Adrenal gland (tissue), 12 donors: ENCODE measurements around the gene UBC. TPM values are rescaled to one million over a fixed set of nuclear protein-coding genes. Genes with fewer than 3 reads are reported as not detected.

Experiments used
- DNase-seq, 7 donors: peaks; one replicate each; pipeline ENCODE4 v3.0.0-alpha.2; 2019 to 2020
- H3K27ac ChIP-seq, 5 donors: fragments of 200-600 bp; sonication (generic) in 4 of 5; 1 replicate in 3 of 5; 2 replicates in 2 of 5; pipeline versions ENCODE4 v1.5.1 to v1.8.0; 2016 to 2020; ENCODE audit warnings: mild to moderate bottlenecking in 1 of 5
- H3K27me3 ChIP-seq: fragments of 200-600 bp; 2 replicates; pipeline ENCODE4 v1.8.0; 2021
- H3K36me3 ChIP-seq, 2 donors: fragments of 200-600 bp; replicated peaks in 1 of 2; 1 replicate in 1 of 2; 2 replicates in 1 of 2; pipeline versions ENCODE4 v1.5.1 to v1.8.0; 2018 to 2022
- H3K4me1 ChIP-seq, 2 donors: fragments of 200-600 bp; replicated peaks in 1 of 2; 1 replicate in 1 of 2; 2 replicates in 1 of 2; pipeline versions ENCODE4 v1.5.1 to v1.8.0; 2018 to 2021
- H3K4me3 ChIP-seq, 4 donors: fragments of 200-600 bp; sonication (generic) in 3 of 4; one replicate each; pipeline ENCODE4 v1.5.1; 2016 to 2018
- H3K9me3 ChIP-seq, 3 donors: fragments of 200-600 bp; sonication (generic) in 1 of 3; replicated peaks in 1 of 3; 1 replicate in 2 of 3; 2 replicates in 1 of 3; pipeline versions ENCODE4 v1.5.1 to v1.8.0; 2016 to 2021
- POLR2A ChIP-seq, 2 donors: fragments of 450-650 bp; IDR thresholded peaks; one replicate each; pipeline ENCODE4 v1.6.1; 2017; ENCODE audit warnings: antibody characterized with exemption in 2 of 2, mild to moderate bottlenecking in 2 of 2, moderate library complexity in 1 of 2
- WGBS, 4 donors: extraction: QIAGEN DNeasy Blood & Tissue Kit in 2 of 4; methylation state at CpG; one replicate each; pipeline versions ENCODE4 v1.1.5 to v1.1.7; 2013 to 2017; 5-methylcytosine and 5-hydroxymethylcytosine counted together
- intact Hi-C, 2 donors: fragments of 100-400 bp; cut with DNase I; formaldehyde crosslinking; loops; one replicate each; pipeline versions ENCODE4 v1.14.1 to v1.15.0; 2022 to 2023
- polyA plus RNA-seq, 3 donors: library from polyadenylated mRNA; stranded (reverse); fragments of 200-250 nt in 2 of 3; fragments of 350-450 nt in 1 of 3; fragmentation: Illumina TruSeq in 1 of 3; extraction: RNeasy Lipid Tissue Mini Kit (QIAGEN cat#74804) in 1 of 3; gene quantifications; one replicate each; pipeline ENCODE4 v1.2.3, GENCODE V29; 2013 to 2014
- total RNA-seq, 9 donors: library from RNA; depleted of rRNA in 4 of 9; stranded (reverse); fragments of >200 nt in 4 of 9; fragments of 120-200 nt in 1 of 9; fragmentation: NEBNext Ultra II Directional in 1 of 9; extraction: Animal tissue kit (Norgen Biotek cat#: 25700) in 1 of 9; gene quantifications; one replicate each; pipeline versions ENCODE4 v1.1.0 to v1.2.4, GENCODE V29; 2013 to 2023
- TF ChIP-seq, protein P1 (sequence below), 6 experiments: fragments of 450-650 bp in 4 of 6; fragments of 200-600 bp in 2 of 6; sonication (generic) in 1 of 6; IDR thresholded peaks; 1 replicate in 5 of 6; 2 replicates in 1 of 6; pipeline versions ENCODE4 v1.5.1 to v1.8.0; 2016 to 2021; ENCODE audit warnings: antibody characterized with exemption in 6 of 6, mild to moderate bottlenecking in 2 of 6, moderate library complexity in 1 of 6
- donor health status: healthy with polysubstance abuse.
- donor health status: Bipolar disorder and iron deficiency.
- donor health status: DM: yes; HTN: yes; CAD: no.
- donor health status: DM: no; HTN: no; CAD: no.
- donor health status: DM: no; HTN: no; CAD: no.
- donor health status: DM: yes; HTN: yes; CAD: no.

Gene UBC
- total and polyA plus RNA-seq, 12 donors = 797 to 1,869 (median 1,116) TPM

DNA sequence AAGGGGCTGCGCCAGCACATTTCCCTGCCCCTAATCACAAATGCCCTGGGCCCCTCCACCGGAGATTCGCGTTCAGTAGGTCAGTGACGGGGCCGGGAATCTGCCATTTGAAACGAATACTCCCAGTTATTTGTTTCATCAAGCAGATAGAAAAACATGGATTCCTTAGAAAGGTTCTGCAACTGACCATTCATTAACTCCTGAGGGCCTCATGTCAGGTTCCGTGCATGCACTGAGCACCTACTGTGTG lies 25.6 kb upstream of the UBC start:
- TF ChIP-seq, protein P1, sequence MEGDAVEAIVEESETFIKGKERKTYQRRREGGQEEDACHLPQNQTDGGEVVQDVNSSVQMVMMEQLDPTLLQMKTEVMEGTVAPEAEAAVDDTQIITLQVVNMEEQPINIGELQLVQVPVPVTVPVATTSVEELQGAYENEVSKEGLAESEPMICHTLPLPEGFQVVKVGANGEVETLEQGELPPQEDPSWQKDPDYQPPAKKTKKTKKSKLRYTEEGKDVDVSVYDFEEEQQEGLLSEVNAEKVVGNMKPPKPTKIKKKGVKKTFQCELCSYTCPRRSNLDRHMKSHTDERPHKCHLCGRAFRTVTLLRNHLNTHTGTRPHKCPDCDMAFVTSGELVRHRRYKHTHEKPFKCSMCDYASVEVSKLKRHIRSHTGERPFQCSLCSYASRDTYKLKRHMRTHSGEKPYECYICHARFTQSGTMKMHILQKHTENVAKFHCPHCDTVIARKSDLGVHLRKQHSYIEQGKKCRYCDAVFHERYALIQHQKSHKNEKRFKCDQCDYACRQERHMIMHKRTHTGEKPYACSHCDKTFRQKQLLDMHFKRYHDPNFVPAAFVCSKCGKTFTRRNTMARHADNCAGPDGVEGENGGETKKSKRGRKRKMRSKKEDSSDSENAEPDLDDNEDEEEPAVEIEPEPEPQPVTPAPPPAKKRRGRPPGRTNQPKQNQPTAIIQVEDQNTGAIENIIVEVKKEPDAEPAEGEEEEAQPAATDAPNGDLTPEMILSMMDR (IDR thresholded peaks at IDR 0.05) = no peak
- TF ChIP-seq POLR2A (IDR thresholded peaks at IDR 0.05) = no peak
- no peak for DNase-seq
- 0 to 2% (median 1%) methylated on average over 7 to 8 of the region's 8 CpGs for WGBS, 4 donors
- Histone ChIP-seq H3K27ac (peak overlapping the region; percentile 39 to 95 (median 83)), H3K36me3 (no peaks in the 10 kb centered on the region), H3K4me3 (peak overlapping the region in 1 of 4 donors; percentile 51), H3K4me1 (peaks cover 14 to 28% of the 10 kb centered on the region in 2 donors), H3K9me3 (no peaks in the 10 kb centered on the region), H3K27me3 (no peaks in the 10 kb centered on the region)
- intact Hi-C loops = no loop called here

- DNase-seq = peak; percentile 83 to 96 (median 90)
- TF ChIP-seq POLR2A (IDR thresholded peaks at IDR 0.05) = peak in 1 of 2 donors; percentile 49
- TF ChIP-seq, protein P1 (IDR thresholded peaks at IDR 0.05) = peak in 2 of 6 experiments; percentile 23 to 34
- Histone ChIP-seq H3K4me3 (peak overlapping the region in 2 of 4 donors; percentile 11 to 51), H3K27me3 (no peaks in the 10 kb centered on the region), H3K4me1 (peaks cover 14 to 28% of the 10 kb centered on the region in 2 donors), H3K9me3 (no peaks in the 10 kb centered on the region), H3K36me3 (no peaks in the 10 kb centered on the region), H3K27ac (peak overlapping the region; percentile 70 to 95 (median 83))
- 0 to 1% (median 0%) methylated on average over 29 to 35 of the region's 35 CpGs for WGBS, 4 donors
- intact Hi-C loops = no loop called here
Observed at GRCh38 chr12:124939421-124940142, 25.1 kb upstream of the UBC start.

- DNase-seq = peak; percentile 70 to 90 (median 78)
- Histone ChIP-seq H3K4me3 (peak overlapping the region in 2 of 4 donors; percentile 11 to 51), H3K4me1 (peaks cover 14 to 28% of the 10 kb centered on the region in 2 donors), H3K36me3 (no peaks in the 10 kb centered on the region), H3K9me3 (no peaks in the 10 kb centered on the region), H3K27ac (peak overlapping the region; percentile 70 to 95 (median 83)), H3K27me3 (no peaks in the 10 kb centered on the region)
- intact Hi-C loops = no loop called here
- TF ChIP-seq POLR2A (IDR thresholded peaks at IDR 0.05) = no peak
- TF ChIP-seq, protein P1 (IDR thresholded peaks at IDR 0.05) = peak in 5 of 6 experiments; percentile 10 to 47 (median 36)
- 0 to 1% (median 1%) methylated on average over 14 of the region's 14 CpGs for WGBS, 4 donors
Observed at GRCh38 chr12:124939079-124939420, 24.6 kb upstream of the UBC start.

DNA sequence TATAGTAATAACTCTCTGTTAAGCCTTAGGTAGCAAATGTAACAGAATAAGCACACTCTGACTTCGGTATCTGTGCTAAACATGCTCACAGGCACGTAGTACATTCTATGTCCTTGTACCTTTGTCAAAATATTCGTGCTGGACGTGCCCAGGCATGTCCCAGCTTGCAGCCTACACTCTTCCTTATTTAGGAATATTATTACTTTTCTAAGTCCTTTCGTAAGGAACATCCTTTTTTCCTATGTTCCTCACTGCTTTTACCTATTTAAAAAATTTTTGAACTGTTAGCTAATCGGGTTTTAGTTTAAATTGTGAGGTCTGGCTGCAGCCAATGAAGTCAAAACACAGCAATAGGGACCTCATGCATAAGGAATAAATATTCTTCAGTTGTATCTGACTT lies 24.1 kb upstream of the UBC start:
- WGBS, 4 donors = 3 to 9% (median 4%) methylated on average over 6 of the region's 6 CpGs

More for the DNA sequence above, 24.1 kb upstream of the UBC start:
- Histone ChIP-seq H3K36me3 (no peaks in the 10 kb centered on the region), H3K9me3 (no peaks in the 10 kb centered on the region), H3K27me3 (no peaks in the 10 kb centered on the region), H3K4me1 (peaks cover 14 to 28% of the 10 kb centered on the region in 2 donors), H3K27ac (peak overlapping the region; percentile 70 to 95 (median 83)), H3K4me3 (peak overlapping the region in 2 of 4 donors; percentile 11 to 51)
- DNase-seq = peak in 2 of 7 donors; percentile 53 to 58
- intact Hi-C loops = no loop called here
- TF ChIP-seq POLR2A (IDR thresholded peaks at IDR 0.05) = no peak
- TF ChIP-seq, protein P1 (IDR thresholded peaks at IDR 0.05) = no peak
